BE2C (cell line): ENCODE data around the gene PKHD1.

ENCODE experiments used
- DNase-seq: peaks from one replicate; pipeline ENCODE4 v3.0.0-alpha.2; 2020
- H3K27me3 ChIP-seq: fragments of 250-450 bp; sonication (Bioruptor Pico); 2 replicates; pipeline ENCODE4 v1.5.1; 2020; ENCODE audit warnings: mild to moderate bottlenecking
- H3K36me3 ChIP-seq: fragments of 250-450 bp; sonication (Bioruptor Pico); 2 replicates; pipeline ENCODE4 v1.5.1; 2020; ENCODE audit warnings: mild to moderate bottlenecking
- H3K4me1 ChIP-seq: fragments of 250-450 bp; sonication (Bioruptor Pico); 2 replicates; pipeline ENCODE4 v1.5.1; 2020
- H3K4me3 ChIP-seq: 2 replicates; pipeline ENCODE4 v1.5.1; 2011; ENCODE audit warnings: low read depth, low read length
- H3K9me3 ChIP-seq: fragments of 250-450 bp; sonication (Bioruptor Pico); 2 replicates; pipeline ENCODE4 v1.5.1; 2020
- TF ChIP-seq, protein P1 (sequence below): IDR thresholded peaks from 2 replicates; pipeline ENCODE4 v1.5.1; 2012; ENCODE audit warnings: mild to moderate bottlenecking, low read depth, low read length

Gene PKHD1

GRCh38 chr6:51915098-51915497 is 172.3 kb downstream of the PKHD1 start:
- no peak for DNase-seq
- Histone ChIP-seq H3K9me3 (peaks cover 4% of the 10 kb centered on the region; the same call in 1 of the 2 replicates), H3K36me3 (no peaks in the 10 kb centered on the region), H3K4me1 (no peaks in the 10 kb centered on the region), H3K4me3 (no peak overlapping the region), H3K27me3 (no peaks in the 10 kb centered on the region)
- TF ChIP-seq, protein P1, sequence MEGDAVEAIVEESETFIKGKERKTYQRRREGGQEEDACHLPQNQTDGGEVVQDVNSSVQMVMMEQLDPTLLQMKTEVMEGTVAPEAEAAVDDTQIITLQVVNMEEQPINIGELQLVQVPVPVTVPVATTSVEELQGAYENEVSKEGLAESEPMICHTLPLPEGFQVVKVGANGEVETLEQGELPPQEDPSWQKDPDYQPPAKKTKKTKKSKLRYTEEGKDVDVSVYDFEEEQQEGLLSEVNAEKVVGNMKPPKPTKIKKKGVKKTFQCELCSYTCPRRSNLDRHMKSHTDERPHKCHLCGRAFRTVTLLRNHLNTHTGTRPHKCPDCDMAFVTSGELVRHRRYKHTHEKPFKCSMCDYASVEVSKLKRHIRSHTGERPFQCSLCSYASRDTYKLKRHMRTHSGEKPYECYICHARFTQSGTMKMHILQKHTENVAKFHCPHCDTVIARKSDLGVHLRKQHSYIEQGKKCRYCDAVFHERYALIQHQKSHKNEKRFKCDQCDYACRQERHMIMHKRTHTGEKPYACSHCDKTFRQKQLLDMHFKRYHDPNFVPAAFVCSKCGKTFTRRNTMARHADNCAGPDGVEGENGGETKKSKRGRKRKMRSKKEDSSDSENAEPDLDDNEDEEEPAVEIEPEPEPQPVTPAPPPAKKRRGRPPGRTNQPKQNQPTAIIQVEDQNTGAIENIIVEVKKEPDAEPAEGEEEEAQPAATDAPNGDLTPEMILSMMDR, result no peak

DNA sequence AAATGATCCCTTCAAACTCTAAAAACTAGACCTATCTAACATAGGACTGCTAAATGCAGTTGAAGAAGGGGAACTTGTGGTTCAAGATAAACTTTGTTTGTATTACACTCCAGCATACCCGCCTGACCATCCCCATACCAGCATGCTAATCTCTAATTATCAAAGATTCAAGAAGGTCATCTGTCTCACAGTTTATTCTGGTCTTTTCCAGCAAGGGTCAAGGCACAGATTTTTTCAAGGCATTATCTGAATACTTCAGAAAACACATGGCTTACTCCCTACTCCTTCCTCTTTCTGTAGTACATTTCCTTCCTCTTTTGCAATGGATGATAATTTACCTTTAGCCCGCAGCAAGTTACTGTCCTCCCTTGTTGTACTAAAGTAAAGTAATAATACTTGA is 174.1 kb downstream of the PKHD1 start:
- H3K4me1 ChIP-seq, result no peaks in the 10 kb centered on the region
- DNase-seq, result no peak
- peaks cover under 1% of the 10 kb centered on the region; the same call in 1 of the 2 replicates for H3K9me3 ChIP-seq
- H3K4me3 ChIP-seq, result no peak overlapping the region
- H3K36me3 ChIP-seq, result no peaks in the 10 kb centered on the region
- TF ChIP-seq, protein P1, result no peak
- no peaks in the 10 kb centered on the region for H3K27me3 ChIP-seq

GRCh38 chr6:51910851-51911250 is 176.6 kb downstream of the PKHD1 start:
- no peak for DNase-seq
- no peaks in the 10 kb centered on the region for H3K27me3 ChIP-seq
- H3K4me1 ChIP-seq, result no peaks in the 10 kb centered on the region
- TF ChIP-seq, protein P1, result no peak
- H3K4me3 ChIP-seq, result no peak overlapping the region
- H3K9me3 ChIP-seq, result no peaks in the 10 kb centered on the region
- H3K36me3 ChIP-seq, result no peaks in the 10 kb centered on the region

- Histone ChIP-seq H3K36me3 (no peaks in the 10 kb centered on the region), H3K4me3 (no peak overlapping the region), H3K27me3 (no peaks in the 10 kb centered on the region), H3K9me3 (no peaks in the 10 kb centered on the region), H3K4me1 (no peaks in the 10 kb centered on the region)
- TF ChIP-seq, protein P1, result no peak
- DNase-seq, result no peak
Observed at GRCh38 chr6:51908243-51908642, 179.2 kb downstream of the PKHD1 start.

GRCh38 chr6:51901766-51902764 is 185.3 kb downstream of the PKHD1 start:
- Histone ChIP-seq H3K4me3 (no peak overlapping the region), H3K9me3 (no peaks in the 10 kb centered on the region), H3K27me3 (no peaks in the 10 kb centered on the region), H3K4me1 (no peaks in the 10 kb centered on the region), H3K36me3 (no peaks in the 10 kb centered on the region)
- TF ChIP-seq, protein P1, result no peak
- DNase-seq, result no peak

- Histone ChIP-seq H3K4me3 (no peak overlapping the region), H3K36me3 (no peaks in the 10 kb centered on the region), H3K4me1 (no peaks in the 10 kb centered on the region), H3K9me3 (no peaks in the 10 kb centered on the region), H3K27me3 (no peaks in the 10 kb centered on the region)
- DNase-seq, result no peak
- TF ChIP-seq, protein P1, result no peak
Observed at GRCh38 chr6:51893366-51893765, 194.0 kb downstream of the PKHD1 start.
